ENCODE measurements around the gene AP1S1. TPM values are rescaled to one million over a fixed set of nuclear protein-coding genes. Genes with fewer than 3 reads are reported as not detected.

The AP1S1 gene
- total and polyA plus RNA-seq, 2 of the 13 experiments (the other 11 are each of a cell fraction or from before 2014, with no cell fraction given), result 57.5 to 68.1 TPM

DNA sequence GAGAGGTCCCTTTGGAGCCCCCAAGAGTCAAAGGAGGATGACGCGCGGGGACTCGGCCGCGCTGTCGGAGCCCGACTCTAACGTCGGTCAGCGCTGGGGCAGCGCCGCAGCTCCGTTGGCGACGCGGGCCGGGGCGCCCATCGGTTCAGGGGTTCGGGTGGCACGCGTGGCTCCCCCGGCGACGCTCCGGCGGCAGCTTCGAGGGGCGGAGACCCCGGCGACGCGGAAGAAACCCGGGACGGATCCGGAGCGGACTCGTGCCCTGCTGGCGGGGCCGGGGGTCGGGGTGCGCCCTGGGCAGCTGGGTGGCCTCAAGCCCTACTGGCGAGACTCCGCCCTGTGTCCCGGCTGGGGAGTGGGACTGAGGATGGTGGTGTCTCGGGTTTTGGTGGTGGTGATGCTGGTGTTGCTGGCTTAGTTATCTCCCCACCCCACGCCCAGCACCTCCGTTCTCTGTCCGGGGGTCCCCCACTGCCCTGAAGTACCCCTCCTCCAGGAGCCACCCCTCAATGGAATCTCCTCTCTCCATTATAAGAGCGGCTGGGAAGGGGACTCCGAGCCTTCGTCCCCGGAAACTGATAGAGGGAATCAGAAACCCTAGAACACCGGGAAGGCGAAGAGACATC lies 26.0 kb downstream of the AP1S1 start, which contains the start of gene NAT16 (continued):
- TF ChIP-seq HOXA5 (CRISPR knock-in tag; IDR thresholded peaks at IDR 0.05) (no peak), SMARCC2 (IDR thresholded peaks at IDR 0.05) (no peak), ATF7 (IDR thresholded peaks at IDR 0.05) (no peak), ATF7 (CRISPR knock-in tag; IDR thresholded peaks at IDR 0.05) (no peak), CBX1 (IDR thresholded peaks at IDR 0.05; ENCODE audit: low read depth) (no peak), ZNF547 (CRISPR knock-in tag; IDR thresholded peaks at IDR 0.05) (no peak), ZNF20 (CRISPR knock-in tag; IDR thresholded peaks at IDR 0.05) (no peak), ZNF672 (CRISPR knock-in tag; IDR thresholded peaks at IDR 0.05) (no peak), YY1 (IDR thresholded peaks at IDR 0.05; ENCODE audit: insufficient read depth, insufficient replicate concordance, low read depth, low read length) (no peak), ZFP82 (CRISPR knock-in tag; IDR thresholded peaks at IDR 0.05; ENCODE audit: borderline replicate concordance) (no peak), ZNF557 (CRISPR knock-in tag; IDR thresholded peaks at IDR 0.05) (no peak), ZNF446 (CRISPR knock-in tag; IDR thresholded peaks at IDR 0.05) (no peak), ETV6 (CRISPR knock-in tag; conservative IDR thresholded peaks at IDR 0.05) (no peak), CENPX (CRISPR knock-in tag; IDR thresholded peaks at IDR 0.05) (no peak), NR2F1 (CRISPR knock-in tag; IDR thresholded peaks at IDR 0.05) (no peak), ZNF567 (CRISPR knock-in tag; IDR thresholded peaks at IDR 0.05; ENCODE audit: borderline replicate concordance) (no peak), NFIC (IDR thresholded peaks at IDR 0.05; ENCODE audit: low read length) (no peak), ZNF10 (CRISPR knock-in tag; IDR thresholded peaks at IDR 0.05; ENCODE audit: borderline replicate concordance, low read depth) (no peak), IKZF4 (CRISPR knock-in tag; IDR thresholded peaks at IDR 0.05; ENCODE audit: borderline replicate concordance, low read depth, not compliant biosample characterization) (no peak), ZNF777 (CRISPR knock-in tag; IDR thresholded peaks at IDR 0.05) (peak; percentile 46; the same call in 1 of the 2 replicates), ZBTB7A (CRISPR knock-in tag; IDR thresholded peaks at IDR 0.05) (no peak)
- TF ChIP-seq, protein P1, sequence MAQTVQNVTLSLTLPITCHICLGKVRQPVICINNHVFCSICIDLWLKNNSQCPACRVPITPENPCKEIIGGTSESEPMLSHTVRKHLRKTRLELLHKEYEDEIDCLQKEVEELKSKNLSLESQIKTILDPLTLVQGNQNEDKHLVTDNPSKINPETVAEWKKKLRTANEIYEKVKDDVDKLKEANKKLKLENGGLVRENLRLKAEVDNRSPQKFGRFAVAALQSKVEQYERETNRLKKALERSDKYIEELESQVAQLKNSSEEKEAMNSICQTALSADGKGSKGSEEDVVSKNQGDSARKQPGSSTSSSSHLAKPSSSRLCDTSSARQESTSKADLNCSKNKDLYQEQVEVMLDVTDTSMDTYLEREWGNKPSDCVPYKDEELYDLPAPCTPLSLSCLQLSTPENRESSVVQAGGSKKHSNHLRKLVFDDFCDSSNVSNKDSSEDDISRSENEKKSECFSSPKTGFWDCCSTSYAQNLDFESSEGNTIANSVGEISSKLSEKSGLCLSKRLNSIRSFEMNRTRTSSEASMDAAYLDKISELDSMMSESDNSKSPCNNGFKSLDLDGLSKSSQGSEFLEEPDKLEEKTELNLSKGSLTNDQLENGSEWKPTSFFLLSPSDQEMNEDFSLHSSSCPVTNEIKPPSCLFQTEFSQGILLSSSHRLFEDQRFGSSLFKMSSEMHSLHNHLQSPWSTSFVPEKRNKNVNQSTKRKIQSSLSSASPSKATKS (CRISPR knock-in tag; IDR thresholded peaks at IDR 0.05), result no peak
- TF ChIP-seq, protein P2, sequence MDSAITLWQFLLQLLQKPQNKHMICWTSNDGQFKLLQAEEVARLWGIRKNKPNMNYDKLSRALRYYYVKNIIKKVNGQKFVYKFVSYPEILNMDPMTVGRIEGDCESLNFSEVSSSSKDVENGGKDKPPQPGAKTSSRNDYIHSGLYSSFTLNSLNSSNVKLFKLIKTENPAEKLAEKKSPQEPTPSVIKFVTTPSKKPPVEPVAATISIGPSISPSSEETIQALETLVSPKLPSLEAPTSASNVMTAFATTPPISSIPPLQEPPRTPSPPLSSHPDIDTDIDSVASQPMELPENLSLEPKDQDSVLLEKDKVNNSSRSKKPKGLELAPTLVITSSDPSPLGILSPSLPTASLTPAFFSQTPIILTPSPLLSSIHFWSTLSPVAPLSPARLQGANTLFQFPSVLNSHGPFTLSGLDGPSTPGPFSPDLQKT (CRISPR knock-in tag; IDR thresholded peaks at IDR 0.05; ENCODE audit: borderline replicate concordance), result no peak
- TF ChIP-seq, protein P3, sequence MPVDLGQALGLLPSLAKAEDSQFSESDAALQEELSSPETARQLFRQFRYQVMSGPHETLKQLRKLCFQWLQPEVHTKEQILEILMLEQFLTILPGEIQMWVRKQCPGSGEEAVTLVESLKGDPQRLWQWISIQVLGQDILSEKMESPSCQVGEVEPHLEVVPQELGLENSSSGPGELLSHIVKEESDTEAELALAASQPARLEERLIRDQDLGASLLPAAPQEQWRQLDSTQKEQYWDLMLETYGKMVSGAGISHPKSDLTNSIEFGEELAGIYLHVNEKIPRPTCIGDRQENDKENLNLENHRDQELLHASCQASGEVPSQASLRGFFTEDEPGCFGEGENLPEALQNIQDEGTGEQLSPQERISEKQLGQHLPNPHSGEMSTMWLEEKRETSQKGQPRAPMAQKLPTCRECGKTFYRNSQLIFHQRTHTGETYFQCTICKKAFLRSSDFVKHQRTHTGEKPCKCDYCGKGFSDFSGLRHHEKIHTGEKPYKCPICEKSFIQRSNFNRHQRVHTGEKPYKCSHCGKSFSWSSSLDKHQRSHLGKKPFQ (CRISPR knock-in tag; IDR thresholded peaks at IDR 0.05; ENCODE audit: insufficient replicate concordance), result no peak
- TF ChIP-seq, protein P4, sequence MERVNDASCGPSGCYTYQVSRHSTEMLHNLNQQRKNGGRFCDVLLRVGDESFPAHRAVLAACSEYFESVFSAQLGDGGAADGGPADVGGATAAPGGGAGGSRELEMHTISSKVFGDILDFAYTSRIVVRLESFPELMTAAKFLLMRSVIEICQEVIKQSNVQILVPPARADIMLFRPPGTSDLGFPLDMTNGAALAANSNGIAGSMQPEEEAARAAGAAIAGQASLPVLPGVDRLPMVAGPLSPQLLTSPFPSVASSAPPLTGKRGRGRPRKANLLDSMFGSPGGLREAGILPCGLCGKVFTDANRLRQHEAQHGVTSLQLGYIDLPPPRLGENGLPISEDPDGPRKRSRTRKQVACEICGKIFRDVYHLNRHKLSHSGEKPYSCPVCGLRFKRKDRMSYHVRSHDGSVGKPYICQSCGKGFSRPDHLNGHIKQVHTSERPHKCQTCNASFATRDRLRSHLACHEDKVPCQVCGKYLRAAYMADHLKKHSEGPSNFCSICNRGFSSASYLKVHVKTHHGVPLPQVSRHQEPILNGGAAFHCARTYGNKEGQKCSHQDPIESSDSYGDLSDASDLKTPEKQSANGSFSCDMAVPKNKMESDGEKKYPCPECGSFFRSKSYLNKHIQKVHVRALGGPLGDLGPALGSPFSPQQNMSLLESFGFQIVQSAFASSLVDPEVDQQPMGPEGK (CRISPR knock-in tag; IDR thresholded peaks at IDR 0.05), result peak; percentile 25; the same call in 1 of the 2 replicates

All from HepG2 (cell line).